Measurements from ENCODE around the gene MYOZ3.
A peak's percentile ranks its signal among the peaks of the same experiment; 100 is the strongest.

The MYOZ3 gene

GRCh38 chr5:150653145-150653761 lies 7.8 kb upstream of the MYOZ3 start:
- no peak for DNase-seq (ENCODE audit: low spot score in 2 of 2)
- no peaks in the 10 kb centered on the region for H3K36me3 ChIP-seq (replicated peaks)
- H3K4me1 ChIP-seq = peaks cover 5% of the 10 kb centered on the region
- H3K9me3 ChIP-seq = no peaks in the 10 kb centered on the region
- no peak overlapping the region for H3K4me3 ChIP-seq
- H3K27me3 ChIP-seq (ENCODE audit: low read depth) = no peaks in the 10 kb centered on the region
- in situ Hi-C loops (cut with MboI; ENCODE audit: low sequenced_read_pairs) = loop anchor here (5.0 to 25.0 kb wide), 2 partner anchors 96 to 191 kb away; no protein-coding TSS in a partner anchor

GRCh38 chr5:150653762-150654556 lies 7.1 kb upstream of the MYOZ3 start:
- H3K4me3 ChIP-seq = no peak overlapping the region
- H3K27me3 ChIP-seq (ENCODE audit: low read depth) = no peaks in the 10 kb centered on the region
- peaks cover 5% of the 10 kb centered on the region for H3K4me1 ChIP-seq
- no peaks in the 10 kb centered on the region for H3K9me3 ChIP-seq
- in situ Hi-C loops (cut with MboI; ENCODE audit: low sequenced_read_pairs) = loop anchor here (5.0 to 25.0 kb wide), 2 partner anchors 97 to 192 kb away; no protein-coding TSS in a partner anchor
- DNase-seq (ENCODE audit: low spot score in 2 of 2) = no peak
- H3K36me3 ChIP-seq (replicated peaks) = no peaks in the 10 kb centered on the region

GRCh38 chr5:150655221-150655620 lies 5.8 kb upstream of the MYOZ3 start:
- no peaks in the 10 kb centered on the region for H3K9me3 ChIP-seq
- no peak overlapping the region for H3K4me3 ChIP-seq
- H3K27me3 ChIP-seq (ENCODE audit: low read depth) = no peaks in the 10 kb centered on the region
- peaks cover 5% of the 10 kb centered on the region for H3K4me1 ChIP-seq
- H3K36me3 ChIP-seq (replicated peaks) = no peaks in the 10 kb centered on the region
- in situ Hi-C loops (cut with MboI; ENCODE audit: low sequenced_read_pairs) = loop anchor here (25.0 kb wide), 1 partner anchor 193 kb away; no protein-coding TSS in a partner anchor
- DNase-seq (ENCODE audit: low spot score in 2 of 2) = no peak

- H3K9me3 ChIP-seq = no peaks in the 10 kb centered on the region
- DNase-seq (ENCODE audit: low spot score in 2 of 2) = peak; percentile 78 to 88
- peak overlapping the region; percentile 48 for H3K4me3 ChIP-seq
- peaks cover 5% of the 10 kb centered on the region for H3K4me1 ChIP-seq
- no peaks in the 10 kb centered on the region for H3K27me3 ChIP-seq (ENCODE audit: low read depth)
- in situ Hi-C loops (cut with MboI; ENCODE audit: low sequenced_read_pairs) = loop anchor here (25.0 kb wide), 1 partner anchor 194 kb away; no protein-coding TSS in a partner anchor
- no peaks in the 10 kb centered on the region for H3K36me3 ChIP-seq (replicated peaks)
Observed at GRCh38 chr5:150656191-150657132, 4.6 kb upstream of the MYOZ3 start.

GRCh38 chr5:150658121-150658520 lies 2.9 kb upstream of the MYOZ3 start:
- H3K9me3 ChIP-seq = no peaks in the 10 kb centered on the region
- peaks cover 5% of the 10 kb centered on the region for H3K4me1 ChIP-seq
- DNase-seq (ENCODE audit: low spot score in 2 of 2) = no peak
- H3K4me3 ChIP-seq = no peak overlapping the region
- no peaks in the 10 kb centered on the region for H3K36me3 ChIP-seq (replicated peaks)
- no peaks in the 10 kb centered on the region for H3K27me3 ChIP-seq (ENCODE audit: low read depth)
- in situ Hi-C loops (cut with MboI; ENCODE audit: low sequenced_read_pairs) = loop anchor here (25.0 kb wide), 1 partner anchor 196 kb away; no protein-coding TSS in a partner anchor

GRCh38 chr5:150658699-150659265 lies 2.3 kb upstream of the MYOZ3 start:
- H3K36me3 ChIP-seq (replicated peaks) = no peaks in the 10 kb centered on the region
- peaks cover 5% of the 10 kb centered on the region for H3K4me1 ChIP-seq
- no peak for DNase-seq (ENCODE audit: low spot score in 2 of 2)
- no peak overlapping the region for H3K4me3 ChIP-seq
- in situ Hi-C loops (cut with MboI; ENCODE audit: low sequenced_read_pairs) = loop anchor here (25.0 kb wide), 1 partner anchor 196 kb away; no protein-coding TSS in a partner anchor
- no peaks in the 10 kb centered on the region for H3K27me3 ChIP-seq (ENCODE audit: low read depth)
- H3K9me3 ChIP-seq = no peaks in the 10 kb centered on the region

GRCh38 chr5:150659360-150660107 lies 1.5 kb upstream of the MYOZ3 start:
- H3K9me3 ChIP-seq = no peaks in the 10 kb centered on the region
- no peak for DNase-seq (ENCODE audit: low spot score in 2 of 2)
- H3K27me3 ChIP-seq (ENCODE audit: low read depth) = no peaks in the 10 kb centered on the region
- in situ Hi-C loops (cut with MboI; ENCODE audit: low sequenced_read_pairs) = loop anchor here (25.0 kb wide), 1 partner anchor 197 kb away; no protein-coding TSS in a partner anchor
- no peaks in the 10 kb centered on the region for H3K36me3 ChIP-seq (replicated peaks)
- no peak overlapping the region for H3K4me3 ChIP-seq
- peaks cover 5% of the 10 kb centered on the region for H3K4me1 ChIP-seq

- Histone ChIP-seq H3K4me1 (peaks cover 5% of the 10 kb centered on the region), H3K36me3 (replicated peaks) (no peaks in the 10 kb centered on the region), H3K27me3 (ENCODE audit: low read depth) (no peaks in the 10 kb centered on the region), H3K9me3 (no peaks in the 10 kb centered on the region), H3K4me3 (no peak overlapping the region)
- in situ Hi-C loops (cut with MboI; ENCODE audit: low sequenced_read_pairs) = loop anchor here (25.0 kb wide), 1 partner anchor 198 kb away; no protein-coding TSS in a partner anchor
- no peak for DNase-seq (ENCODE audit: low spot score in 2 of 2)
Observed at GRCh38 chr5:150660108-150660831, 781 bp upstream of the MYOZ3 start.

GRCh38 chr5:150661821-150662596 lies 958 bp downstream of the MYOZ3 start:
- in situ Hi-C loops (cut with MboI; ENCODE audit: low sequenced_read_pairs) = loop anchor here (25.0 kb wide), 1 partner anchor 200 kb away; no protein-coding TSS in a partner anchor

GRCh38 chr5:150662731-150663516 lies 1.9 kb downstream of the MYOZ3 start:
- no peak overlapping the region for H3K4me3 ChIP-seq
- no peaks in the 10 kb centered on the region for H3K27me3 ChIP-seq (ENCODE audit: low read depth)
- H3K9me3 ChIP-seq = no peaks in the 10 kb centered on the region
- H3K36me3 ChIP-seq (replicated peaks) = no peaks in the 10 kb centered on the region
- no peaks in the 10 kb centered on the region for H3K4me1 ChIP-seq
- in situ Hi-C loops (cut with MboI; ENCODE audit: low sequenced_read_pairs) = loop anchor here (25.0 kb wide), 1 partner anchor 201 kb away; no protein-coding TSS in a partner anchor
- no peak for DNase-seq (ENCODE audit: low spot score in 2 of 2)

More at GRCh38 chr5:150661821-150662596, 958 bp downstream of the MYOZ3 start:
- H3K9me3 ChIP-seq = no peaks in the 10 kb centered on the region
- peaks cover 3% of the 10 kb centered on the region for H3K4me1 ChIP-seq
- no peak for DNase-seq (ENCODE audit: low spot score in 2 of 2)
- no peaks in the 10 kb centered on the region for H3K36me3 ChIP-seq (replicated peaks)
- no peaks in the 10 kb centered on the region for H3K27me3 ChIP-seq (ENCODE audit: low read depth)
- H3K4me3 ChIP-seq = no peak overlapping the region

- no peak overlapping the region for H3K4me3 ChIP-seq
- 0 out of 2 replicates have a peak, but pooled peaks cover 2% of the 10 kb centered on the region for H3K36me3 ChIP-seq (replicated peaks)
- H3K9me3 ChIP-seq = no peaks in the 10 kb centered on the region
- no peaks in the 10 kb centered on the region for H3K27me3 ChIP-seq (ENCODE audit: low read depth)
- in situ Hi-C loops (cut with MboI; ENCODE audit: low sequenced_read_pairs) = loop anchor here (25.0 kb wide), 1 partner anchor 202 kb away; no protein-coding TSS in a partner anchor
- no peak for DNase-seq (ENCODE audit: low spot score in 2 of 2)
- H3K4me1 ChIP-seq = no peaks in the 10 kb centered on the region
Observed at GRCh38 chr5:150663936-150664335, 2.9 kb downstream of the MYOZ3 start.
